Measurements from ENCODE around the gene PHKG1.
A peak's percentile ranks its signal among the peaks of the same experiment; 100 is the strongest.
"Not testable (repeated sequence)": the region's sequence is repeated elsewhere in the genome, so short reads cannot be mapped to it uniquely, and the experiment has no call there.

Gene PHKG1

DNA sequence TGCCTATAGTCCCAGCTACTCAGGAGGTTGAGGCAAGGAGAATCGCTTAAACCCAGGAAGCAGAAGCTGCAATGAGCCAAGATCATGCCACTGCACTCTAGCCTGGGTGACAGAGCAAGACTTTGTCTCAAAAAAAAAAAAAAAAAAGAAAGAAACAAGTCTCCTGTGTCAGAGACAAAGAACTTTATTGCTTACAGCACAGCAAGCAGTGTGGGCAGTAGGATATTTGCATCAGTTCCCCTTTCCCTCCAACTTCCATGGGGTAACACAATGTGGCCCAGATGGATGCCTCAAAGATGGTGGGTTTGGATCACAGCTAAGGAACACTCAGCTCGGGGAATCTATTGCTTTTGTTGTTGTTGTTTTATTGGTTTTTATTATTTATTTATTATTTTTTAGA lies 47.0 kb downstream of the PHKG1 start:
- DNase-seq (ENCODE audit: low spot score), result not testable (repeated sequence)

DNA sequence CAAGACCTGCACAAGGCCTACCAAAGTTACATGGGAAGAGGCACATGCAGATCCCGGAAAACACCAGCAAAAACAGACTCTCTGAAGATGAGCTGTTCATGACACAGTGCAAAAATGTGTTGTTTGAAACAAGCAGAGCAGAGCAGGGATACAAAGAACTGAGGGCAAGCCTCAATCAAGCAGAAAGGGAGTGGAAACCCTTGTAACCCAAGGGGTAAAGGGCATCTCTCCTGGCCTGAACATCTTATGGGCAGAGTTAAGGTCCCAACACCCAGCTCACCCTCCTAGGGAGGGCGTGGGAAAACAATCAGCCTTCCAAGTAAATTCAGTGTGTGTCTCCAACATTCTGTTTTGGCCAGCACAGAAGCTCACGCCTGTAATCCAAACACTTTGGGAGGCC lies 52.0 kb downstream of the PHKG1 start:
- DNase-seq (ENCODE audit: low spot score), result no peak

DNA sequence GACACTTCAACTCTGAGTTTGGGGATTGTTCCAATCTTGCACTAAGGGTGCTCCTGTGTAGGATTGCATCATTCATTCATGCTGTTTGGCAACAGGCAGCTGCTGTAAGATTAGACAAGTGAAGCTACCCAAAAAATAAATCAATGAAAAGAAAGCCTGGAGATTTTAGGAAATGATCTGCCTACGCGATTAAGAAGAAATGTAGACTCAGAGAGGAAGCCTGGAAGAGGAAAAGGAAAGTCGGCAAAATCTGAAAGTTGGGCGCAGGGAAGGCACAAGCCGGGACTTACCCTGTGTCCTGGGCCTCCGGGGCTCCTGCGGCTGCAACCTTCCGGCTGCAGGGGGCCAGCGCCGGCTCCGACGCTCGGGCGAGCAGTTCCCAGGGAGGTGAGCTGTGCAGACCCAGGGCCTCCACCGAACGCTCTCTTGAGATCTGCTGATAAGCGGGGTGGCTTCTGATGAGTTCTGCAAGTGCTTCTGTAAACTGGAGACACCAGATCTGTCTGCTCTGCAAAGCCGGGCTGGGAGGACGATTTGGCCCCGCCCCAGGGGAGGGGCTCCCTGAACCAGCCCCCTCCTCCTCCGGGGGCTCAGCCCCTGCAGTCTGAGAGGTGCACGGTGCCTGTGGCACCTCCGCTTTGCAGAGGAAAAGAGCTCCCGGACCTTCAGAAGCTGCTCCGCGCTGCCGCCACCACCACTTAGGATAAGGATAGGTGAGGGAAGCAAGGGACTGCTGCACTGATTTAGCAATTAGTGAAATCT lies 58.9 kb downstream of the PHKG1 start:
- peak; percentile 99 for DNase-seq (ENCODE audit: low spot score)

DNA sequence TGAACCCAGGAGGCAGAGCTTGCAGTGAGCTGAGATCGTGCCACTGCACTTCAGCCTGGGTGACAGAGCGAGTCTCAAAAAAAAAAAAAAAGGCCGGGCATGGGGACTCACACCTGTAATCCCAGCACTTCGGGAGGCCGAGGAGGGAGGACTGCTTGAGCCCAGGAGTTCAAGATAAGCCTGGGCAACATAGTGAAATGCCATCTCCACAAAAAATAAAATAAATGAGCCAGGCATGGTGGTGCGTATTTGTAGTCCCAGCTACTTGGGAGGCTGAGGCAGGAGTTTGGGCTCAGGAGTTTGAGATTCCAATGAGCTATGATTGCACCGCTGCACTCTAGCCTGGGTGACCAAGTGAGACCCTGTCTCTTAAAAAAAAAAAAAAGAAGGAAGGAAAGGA lies 60.2 kb downstream of the PHKG1 start:
- not testable (repeated sequence) for DNase-seq (ENCODE audit: low spot score)

DNA sequence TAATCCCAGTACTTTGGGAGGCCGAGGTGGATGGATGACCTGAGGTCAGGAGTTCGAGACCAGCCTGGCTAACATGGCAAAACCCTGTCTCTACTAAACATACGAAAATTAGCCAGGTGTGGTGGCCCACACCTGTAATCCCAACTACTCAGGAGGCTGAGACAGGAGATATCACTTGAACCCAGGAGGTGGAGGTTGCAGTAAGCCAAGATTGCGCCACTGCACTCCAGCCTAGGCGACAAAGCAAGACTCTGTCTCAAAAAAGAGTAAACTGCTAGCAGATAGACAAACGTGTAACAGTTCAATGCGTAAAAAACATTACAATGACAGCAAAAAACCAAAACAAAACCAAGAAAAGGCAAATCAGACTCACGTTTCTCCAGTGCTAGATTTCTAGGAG lies 61.2 kb downstream of the PHKG1 start:
- DNase-seq (ENCODE audit: low spot score), result not testable (repeated sequence)

DNA sequence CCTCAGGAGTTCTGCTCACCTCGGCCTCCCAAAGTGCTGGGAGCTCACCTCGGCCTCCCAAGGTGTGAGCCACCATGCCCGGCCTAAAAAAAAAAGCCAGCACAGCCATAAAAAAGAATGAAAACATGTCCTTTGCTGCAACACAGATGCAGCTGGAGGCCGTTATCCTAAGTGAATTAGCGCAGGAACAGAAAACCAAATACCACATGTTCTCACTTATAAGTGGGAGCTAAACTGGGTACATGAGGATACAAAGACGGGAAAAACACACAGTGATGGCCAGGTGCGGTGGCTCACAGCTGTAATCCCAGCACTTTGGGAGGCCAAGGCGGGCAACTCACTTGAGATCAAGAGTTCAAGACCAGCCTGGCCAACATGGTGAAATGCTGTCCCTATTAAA lies 62.4 kb downstream of the PHKG1 start:
- peak; percentile 61 for DNase-seq (ENCODE audit: low spot score)

Small RNA genes within 50 kb of the gene (small RNA-seq; reads per million reads assigned to genes)
- gene SNORA15 (0.05 to 1.8 reads per million in 2 experiments), gene SNORA22B (0.04 to 0.63 reads per million in 2 experiments)
